Astrocyte (in vitro differentiated cells and primary cell): ENCODE measurements around the gene CD164.

ENCODE experiments used
- EZH2 ChIP-seq: IDR thresholded peaks from 2 replicates; pipeline ENCODE4 v1.6.1; 2012; ENCODE audit warnings: mild to moderate bottlenecking, low read length, inconsistent platforms; ENCODE audit not compliant: insufficient read depth
- TF ChIP-seq, protein P1 (sequence below): IDR thresholded peaks from 2 replicates; pipeline ENCODE4 v1.5.1; 2011; ENCODE audit warnings: low read depth, mild to moderate bottlenecking, inconsistent platforms, low read length, moderate library complexity; ENCODE audit not compliant: insufficient read depth

DNA sequence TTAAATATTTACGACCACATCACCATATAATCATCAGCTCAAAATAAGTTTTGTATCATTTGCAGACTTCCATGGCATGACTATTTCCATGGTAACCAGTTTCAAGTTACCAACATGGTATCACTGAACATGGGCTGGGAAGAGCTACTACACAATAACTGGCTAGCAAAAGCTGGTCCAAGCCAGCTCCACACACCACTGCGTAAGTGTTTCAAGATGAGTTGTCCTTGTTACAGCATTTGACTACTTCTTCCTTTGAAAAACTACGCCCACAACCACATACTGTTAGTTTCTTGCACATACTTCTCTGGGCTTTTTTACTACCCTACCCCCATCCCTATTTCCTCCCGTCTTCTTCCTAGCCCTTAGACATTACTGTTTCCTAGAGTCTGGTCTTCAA lies 8.5 kb downstream of the CD164 start:
- TF ChIP-seq EZH2, result no peak
- TF ChIP-seq, protein P1, sequence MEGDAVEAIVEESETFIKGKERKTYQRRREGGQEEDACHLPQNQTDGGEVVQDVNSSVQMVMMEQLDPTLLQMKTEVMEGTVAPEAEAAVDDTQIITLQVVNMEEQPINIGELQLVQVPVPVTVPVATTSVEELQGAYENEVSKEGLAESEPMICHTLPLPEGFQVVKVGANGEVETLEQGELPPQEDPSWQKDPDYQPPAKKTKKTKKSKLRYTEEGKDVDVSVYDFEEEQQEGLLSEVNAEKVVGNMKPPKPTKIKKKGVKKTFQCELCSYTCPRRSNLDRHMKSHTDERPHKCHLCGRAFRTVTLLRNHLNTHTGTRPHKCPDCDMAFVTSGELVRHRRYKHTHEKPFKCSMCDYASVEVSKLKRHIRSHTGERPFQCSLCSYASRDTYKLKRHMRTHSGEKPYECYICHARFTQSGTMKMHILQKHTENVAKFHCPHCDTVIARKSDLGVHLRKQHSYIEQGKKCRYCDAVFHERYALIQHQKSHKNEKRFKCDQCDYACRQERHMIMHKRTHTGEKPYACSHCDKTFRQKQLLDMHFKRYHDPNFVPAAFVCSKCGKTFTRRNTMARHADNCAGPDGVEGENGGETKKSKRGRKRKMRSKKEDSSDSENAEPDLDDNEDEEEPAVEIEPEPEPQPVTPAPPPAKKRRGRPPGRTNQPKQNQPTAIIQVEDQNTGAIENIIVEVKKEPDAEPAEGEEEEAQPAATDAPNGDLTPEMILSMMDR, result no peak
